ENCODE results near the gene CMC2.

- TF ChIP-seq POLR2A (IDR thresholded peaks at IDR 0.05) (no peak), CTCF (IDR thresholded peaks at IDR 0.05) (no peak), POLR2AphosphoS5 (IDR thresholded peaks at IDR 0.05) (no peak), EP300 (IDR thresholded peaks at IDR 0.05) (no peak)
Observed at GRCh38 chr16:81000873-81001272, 5.8 kb downstream of the CMC2 start.

Measured in suprapubic skin (tissue), 4 donors.